ENCODE data around the gene PCCA. TPM values are rescaled to one million over a fixed set of nuclear protein-coding genes. Genes with fewer than 3 reads are reported as not detected.

PCCA gene
- total RNA-seq, 1 experiment from 2014 or later, result 8.9 TPM

GRCh38 chr13:100460266-100460665 lies 371.4 kb downstream of the PCCA start:
- intact Hi-C loops (cut with micrococcal nuclease; ENCODE audit: unreplicated experiment), result no loop called here
- CTCF ChIA-PET, result no interaction called here
- no peaks in the 10 kb centered on the region for H3K36me3 Mint-ChIP-seq (ENCODE audit: insufficient read depth, unreplicated experiment)
- H3K4me1 Mint-ChIP-seq (ENCODE audit: low read depth, unreplicated experiment), result no peaks in the 10 kb centered on the region
- H3K4me3 Mint-ChIP-seq (ENCODE audit: low read depth, unreplicated experiment), result no peak overlapping the region
- DNase-seq, result no peak
- H3K27ac Mint-ChIP-seq (ENCODE audit: unreplicated experiment), result no peak overlapping the region
- H3K27me3 Mint-ChIP-seq (ENCODE audit: unreplicated experiment), result no peaks in the 10 kb centered on the region
- TF ChIP-seq CTCF (IDR thresholded peaks at IDR 0.05; ENCODE audit: unreplicated experiment), result no peak
- no peaks in the 10 kb centered on the region for H3K9me3 Mint-ChIP-seq (ENCODE audit: low read depth, unreplicated experiment)
- no TSS peak for BruUV-seq (replicated peaks)

GRCh38 chr13:100460791-100461190 lies 371.9 kb downstream of the PCCA start:
- no TSS peak for BruUV-seq (replicated peaks)
- H3K36me3 Mint-ChIP-seq (ENCODE audit: insufficient read depth, unreplicated experiment), result no peaks in the 10 kb centered on the region
- no peak for DNase-seq
- H3K27me3 Mint-ChIP-seq (ENCODE audit: unreplicated experiment), result no peaks in the 10 kb centered on the region
- no peaks in the 10 kb centered on the region for H3K4me1 Mint-ChIP-seq (ENCODE audit: low read depth, unreplicated experiment)
- no peak for TF ChIP-seq CTCF (IDR thresholded peaks at IDR 0.05; ENCODE audit: unreplicated experiment)
- CTCF ChIA-PET, result no interaction called here
- no peaks in the 10 kb centered on the region for H3K9me3 Mint-ChIP-seq (ENCODE audit: low read depth, unreplicated experiment)
- H3K27ac Mint-ChIP-seq (ENCODE audit: unreplicated experiment), result no peak overlapping the region
- no peak overlapping the region for H3K4me3 Mint-ChIP-seq (ENCODE audit: low read depth, unreplicated experiment)
- intact Hi-C loops (cut with micrococcal nuclease; ENCODE audit: unreplicated experiment), result no loop called here

GRCh38 chr13:100461309-100462030 lies 372.6 kb downstream of the PCCA start:
- CTCF ChIA-PET, result no interaction called here
- BruUV-seq (replicated peaks), result no TSS peak
- Mint-ChIP-seq H3K4me3 (ENCODE audit: low read depth, unreplicated experiment) (no peak overlapping the region), H3K4me1 (ENCODE audit: low read depth, unreplicated experiment) (no peaks in the 10 kb centered on the region), H3K36me3 (ENCODE audit: insufficient read depth, unreplicated experiment) (no peaks in the 10 kb centered on the region), H3K27ac (ENCODE audit: unreplicated experiment) (no peak overlapping the region), H3K9me3 (ENCODE audit: low read depth, unreplicated experiment) (no peaks in the 10 kb centered on the region), H3K27me3 (ENCODE audit: unreplicated experiment) (no peaks in the 10 kb centered on the region)
- intact Hi-C loops (cut with micrococcal nuclease; ENCODE audit: unreplicated experiment), result no loop called here
- TF ChIP-seq CTCF (IDR thresholded peaks at IDR 0.05; ENCODE audit: unreplicated experiment), result no peak
- no peak for DNase-seq

GRCh38 chr13:100464006-100464405 lies 375.1 kb downstream of the PCCA start:
- Mint-ChIP-seq H3K4me1 (ENCODE audit: low read depth, unreplicated experiment) (no peaks in the 10 kb centered on the region), H3K27ac (ENCODE audit: unreplicated experiment) (no peak overlapping the region), H3K27me3 (ENCODE audit: unreplicated experiment) (no peaks in the 10 kb centered on the region), H3K9me3 (ENCODE audit: low read depth, unreplicated experiment) (no peaks in the 10 kb centered on the region), H3K36me3 (ENCODE audit: insufficient read depth, unreplicated experiment) (no peaks in the 10 kb centered on the region), H3K4me3 (ENCODE audit: low read depth, unreplicated experiment) (no peak overlapping the region)
- BruUV-seq (replicated peaks), result no TSS peak
- intact Hi-C loops (cut with micrococcal nuclease; ENCODE audit: unreplicated experiment), result no loop called here
- no peak for TF ChIP-seq CTCF (IDR thresholded peaks at IDR 0.05; ENCODE audit: unreplicated experiment)
- CTCF ChIA-PET, result no interaction called here
- no peak for DNase-seq
